HG03354 (cell line): ENCODE measurements around the gene GP1BB.

Experiments
- ATAC-seq: cut with Tn5 transposase; IDR thresholded peaks from one replicate; pipeline ENCODE4 v1.9.1; 2021; ENCODE audit warnings: mild to moderate bottlenecking; ENCODE audit not compliant: unreplicated experiment, poor library complexity, severe bottlenecking

The GP1BB gene

DNA sequence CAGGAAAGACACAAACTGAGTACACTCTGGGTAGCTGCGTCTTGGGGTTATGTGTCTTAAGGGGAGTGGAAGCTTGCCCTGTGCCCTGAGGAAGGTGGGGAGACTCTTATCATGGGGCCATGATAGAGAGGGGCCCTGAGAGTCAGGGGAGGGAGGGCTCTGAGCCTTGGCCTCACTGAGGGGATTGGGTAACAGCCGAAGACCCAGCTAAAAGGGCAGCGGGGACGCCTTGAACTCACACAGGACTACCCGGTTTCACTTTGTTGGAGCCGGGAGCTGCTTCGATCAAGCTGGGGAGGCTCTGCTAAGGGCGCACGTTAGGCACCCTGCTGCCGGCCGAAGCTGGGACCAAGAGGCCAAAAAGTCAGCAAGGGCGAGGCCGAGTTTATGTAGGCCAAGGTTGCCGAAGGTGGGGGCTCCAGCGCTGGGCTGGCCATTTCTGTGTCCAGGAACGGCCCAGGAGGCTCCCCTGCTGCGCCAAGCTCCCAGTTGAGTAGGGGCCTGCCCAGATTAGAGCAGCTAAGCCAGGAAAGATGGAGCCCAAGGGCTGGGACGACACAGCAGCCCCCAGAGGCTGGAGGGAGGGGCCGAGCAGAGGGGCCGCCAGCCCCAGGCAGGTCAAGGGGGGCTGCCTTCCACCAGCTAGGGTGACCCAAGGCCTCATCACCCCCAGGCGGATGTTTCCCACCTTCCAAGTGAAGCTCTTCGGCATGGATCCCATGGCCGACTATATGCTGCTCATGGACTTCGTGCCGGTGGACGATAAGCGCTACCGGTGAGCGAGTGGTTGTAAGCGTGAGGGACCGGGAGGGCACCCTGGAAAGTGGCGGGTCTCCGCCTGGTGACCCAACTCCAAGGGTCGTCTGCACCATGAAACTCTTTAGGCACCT is 39.5 kb downstream of the GP1BB start:
- ATAC-seq = no peak

DNA sequence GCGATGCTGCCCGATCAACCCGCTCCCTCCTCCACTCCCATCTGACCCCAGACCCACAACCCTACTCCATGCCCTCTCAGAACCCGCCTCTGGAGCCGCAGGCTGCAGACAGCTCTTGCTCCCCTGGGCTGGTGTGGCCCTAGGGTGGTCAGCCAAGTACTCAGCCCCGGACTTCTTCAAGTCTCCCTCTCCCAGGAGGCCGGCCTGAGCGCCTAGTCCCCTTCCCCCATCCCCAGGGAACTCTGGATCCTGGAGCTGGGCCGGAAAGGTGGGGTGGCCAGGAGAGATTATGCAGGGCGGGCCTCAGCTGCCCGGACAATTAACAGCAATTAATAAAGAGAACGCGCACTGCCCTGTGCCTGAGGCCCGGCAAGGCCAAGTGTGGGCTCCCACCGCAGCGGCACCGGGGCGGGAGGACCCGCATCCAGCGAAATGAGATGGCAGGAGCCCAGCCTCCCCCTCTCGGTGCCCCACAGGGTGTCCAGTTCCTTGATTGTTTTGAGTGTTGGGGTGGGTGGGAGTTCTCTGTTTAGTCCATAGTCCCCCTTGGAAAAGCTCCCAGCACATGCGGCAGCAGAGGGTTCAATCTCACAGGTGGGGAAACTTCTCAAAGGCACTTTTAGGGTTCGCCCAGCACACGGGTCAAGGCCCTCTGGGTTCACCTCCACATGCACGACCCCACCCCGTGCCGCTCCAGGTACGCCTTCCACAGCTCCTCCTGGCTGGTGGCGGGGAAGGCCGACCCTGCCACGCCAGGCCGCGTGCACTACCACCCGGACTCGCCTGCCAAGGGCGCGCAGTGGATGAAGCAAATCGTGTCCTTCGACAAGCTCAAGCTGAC is 40.3 kb downstream of the GP1BB start:
- no peak for ATAC-seq

DNA sequence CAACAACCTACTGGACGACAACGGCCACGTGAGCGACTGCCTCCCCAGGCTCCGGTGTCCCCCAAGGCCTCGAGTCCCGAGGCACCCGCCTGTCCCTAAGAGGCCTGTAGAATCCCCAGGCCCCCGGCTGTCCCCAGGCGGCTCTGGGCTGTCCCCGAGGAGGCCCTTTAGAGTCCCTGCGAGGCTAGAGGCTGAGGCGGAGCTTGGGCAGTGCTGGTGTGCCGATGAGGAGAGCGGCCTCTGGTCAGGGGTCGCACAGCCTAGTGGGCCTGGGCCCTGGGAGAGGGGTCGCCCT is 40.9 kb downstream of the GP1BB start:
- no peak for ATAC-seq

DNA sequence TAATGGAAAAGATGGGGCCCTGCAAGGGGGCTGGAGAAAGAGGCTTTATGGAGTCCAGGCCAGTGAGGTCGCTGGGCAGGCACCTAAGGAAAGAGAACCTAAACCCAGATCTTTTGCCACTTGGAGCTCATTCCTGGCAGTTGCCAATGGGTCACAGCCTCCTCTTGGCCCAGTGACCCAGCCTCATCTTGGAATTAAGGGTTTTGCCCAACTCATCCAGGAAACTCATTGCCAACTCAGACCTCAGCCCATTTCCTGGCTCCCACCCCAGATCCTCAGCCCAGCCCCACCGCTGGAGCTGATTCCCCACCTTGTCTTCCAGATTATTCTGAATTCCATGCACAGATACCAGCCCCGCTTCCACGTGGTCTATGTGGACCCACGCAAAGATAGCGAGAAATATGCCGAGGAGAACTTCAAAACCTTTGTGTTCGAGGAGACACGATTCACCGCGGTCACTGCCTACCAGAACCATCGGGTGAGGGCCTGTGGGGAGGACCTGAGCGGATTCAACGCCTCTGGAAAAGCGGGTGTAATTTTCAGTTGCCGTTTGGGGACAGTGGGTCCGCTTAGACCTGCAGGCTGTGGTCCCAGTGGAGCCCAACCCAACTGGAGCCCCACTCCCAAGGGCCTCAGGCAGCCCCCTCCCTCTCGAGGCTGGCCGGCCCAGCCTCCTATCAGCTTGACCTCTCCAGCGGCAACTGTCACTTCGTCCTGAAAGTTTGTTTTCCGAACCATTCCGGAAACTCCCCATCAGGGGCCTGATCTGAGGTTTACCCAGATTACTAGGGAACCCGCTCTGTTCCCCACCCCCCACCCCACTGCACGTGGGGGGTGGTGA is 41.5 kb downstream of the GP1BB start:
- ATAC-seq = no peak

DNA sequence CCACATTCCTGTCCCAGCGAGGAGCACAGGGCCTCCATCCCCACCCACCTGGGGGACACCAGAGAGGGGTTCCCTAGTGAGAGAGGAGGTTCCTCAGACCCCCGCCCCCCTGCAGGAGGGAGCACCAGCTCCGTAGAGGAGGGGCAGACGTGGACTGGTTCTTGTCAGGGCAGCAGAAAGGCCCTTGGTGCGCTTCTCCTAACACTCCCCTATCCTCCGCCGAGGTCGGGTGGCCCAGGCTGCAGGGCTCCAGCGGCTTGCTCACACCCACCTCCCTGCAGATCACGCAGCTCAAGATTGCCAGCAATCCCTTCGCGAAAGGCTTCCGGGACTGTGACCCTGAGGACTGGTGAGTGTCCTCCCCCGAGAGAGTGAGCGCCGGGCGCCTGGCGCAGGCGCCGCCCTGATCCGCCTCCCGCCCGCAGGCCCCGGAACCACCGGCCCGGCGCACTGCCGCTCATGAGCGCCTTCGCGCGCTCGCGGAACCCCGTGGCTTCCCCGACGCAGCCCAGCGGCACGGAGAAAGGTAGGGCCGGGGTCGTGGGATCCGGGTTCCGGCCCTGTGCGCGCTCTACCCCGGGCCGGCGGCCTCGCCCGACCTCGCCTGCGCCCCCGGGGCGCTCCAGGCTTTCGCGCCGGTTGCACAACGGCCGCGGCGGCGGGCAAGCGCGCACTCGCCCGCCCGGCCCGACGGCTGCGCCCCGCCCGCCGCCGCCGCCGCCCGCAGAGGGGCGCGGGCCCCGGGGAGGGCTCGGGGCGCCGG is 42.3 kb downstream of the GP1BB start:
- no peak for ATAC-seq

DNA sequence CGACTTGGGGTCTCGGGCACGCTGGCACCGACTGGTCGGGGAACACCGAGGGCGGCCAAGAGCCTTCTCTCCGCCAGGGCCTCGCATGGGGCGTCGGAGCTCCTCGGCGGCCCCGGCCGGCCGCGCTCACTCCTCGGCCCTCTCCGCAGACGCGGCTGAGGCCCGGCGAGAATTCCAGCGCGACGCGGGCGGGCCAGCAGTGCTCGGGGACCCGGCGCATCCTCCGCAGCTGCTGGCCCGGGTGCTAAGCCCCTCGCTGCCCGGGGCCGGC is 42.8 kb downstream of the GP1BB start:
- ATAC-seq = no peak

DNA sequence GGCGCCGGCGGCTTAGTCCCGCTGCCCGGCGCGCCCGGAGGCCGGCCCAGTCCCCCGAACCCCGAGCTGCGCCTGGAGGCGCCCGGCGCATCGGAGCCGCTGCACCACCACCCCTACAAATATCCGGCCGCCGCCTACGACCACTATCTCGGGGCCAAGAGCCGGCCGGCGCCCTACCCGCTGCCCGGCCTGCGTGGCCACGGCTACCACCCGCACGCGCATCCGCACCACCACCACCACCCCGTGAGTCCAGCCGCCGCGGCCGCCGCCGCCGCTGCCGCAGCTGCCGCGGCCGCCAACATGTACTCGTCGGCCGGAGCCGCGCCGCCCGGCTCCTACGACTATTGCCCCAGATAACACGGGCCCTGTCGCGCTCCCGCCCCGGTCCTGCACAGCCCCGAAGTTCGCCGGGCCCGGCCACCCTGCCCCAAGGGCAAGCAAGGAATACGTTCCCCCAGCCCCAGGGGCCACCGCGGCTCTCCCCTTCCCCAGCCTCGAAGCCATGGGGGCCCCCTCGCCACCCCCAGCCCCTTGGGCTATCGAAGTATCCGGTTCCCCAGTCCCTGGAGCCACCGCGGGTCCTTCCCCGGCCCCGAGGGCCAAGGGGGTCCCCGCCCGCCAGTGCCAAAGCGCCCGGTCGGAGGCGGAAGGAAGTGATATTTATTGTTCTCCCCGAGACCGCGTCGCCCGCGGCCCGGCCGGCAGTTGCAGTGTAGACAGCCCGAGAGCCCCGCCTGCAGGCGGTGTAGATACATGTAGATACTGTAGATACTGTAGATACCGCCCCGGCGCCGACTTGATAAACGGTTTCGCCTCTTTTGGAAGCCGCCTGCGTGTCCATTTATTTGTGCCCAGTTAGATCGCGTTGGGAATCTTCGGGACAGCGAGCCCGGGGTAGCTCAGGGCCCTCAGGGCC is 43.4 kb downstream of the GP1BB start:
- ATAC-seq = no peak

DNA sequence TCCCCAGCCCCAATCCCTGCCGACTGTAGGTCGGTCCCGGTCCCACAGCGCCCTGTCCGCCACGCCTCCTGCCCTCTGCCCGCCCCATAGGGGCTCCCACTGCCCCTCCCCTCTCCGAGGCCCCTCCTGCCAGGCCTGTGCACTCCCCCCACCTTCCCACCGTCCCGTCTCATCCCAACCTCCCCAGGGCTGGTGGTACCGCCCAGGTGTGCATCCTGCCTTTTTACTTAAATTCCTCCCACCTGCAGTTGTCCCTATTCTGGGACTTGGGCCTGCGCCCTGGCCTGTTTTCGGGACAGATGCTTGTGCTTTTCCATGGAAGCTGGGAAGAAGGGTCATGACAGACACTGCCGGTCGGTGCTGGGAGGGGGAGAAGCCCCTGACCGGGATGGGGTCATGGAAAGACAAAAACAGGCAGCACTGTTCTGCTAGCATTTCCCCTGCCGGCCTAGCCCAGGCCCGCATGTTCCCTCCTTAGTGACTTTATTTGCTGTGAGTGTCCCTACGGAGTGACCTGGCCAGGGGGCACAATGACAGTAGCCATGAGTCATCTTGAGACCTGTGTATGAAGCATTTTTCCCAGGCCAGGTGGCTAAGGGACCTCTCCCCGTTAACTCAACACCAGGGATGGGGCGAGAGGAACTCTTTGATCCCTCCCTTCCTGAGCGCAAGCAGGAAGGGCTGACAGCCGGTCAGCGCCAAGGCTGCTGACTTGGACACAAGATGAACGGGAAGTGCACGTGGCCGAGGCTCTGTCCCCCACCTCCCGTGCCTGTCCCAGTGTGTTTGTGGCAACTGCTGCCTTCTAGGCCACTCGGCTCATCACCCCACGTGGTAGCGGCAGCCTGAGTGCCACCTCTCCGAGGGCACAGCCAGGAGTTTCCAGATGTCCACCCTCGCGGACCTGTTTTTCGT is 44.3 kb downstream of the GP1BB start:
- ATAC-seq = no peak

DNA sequence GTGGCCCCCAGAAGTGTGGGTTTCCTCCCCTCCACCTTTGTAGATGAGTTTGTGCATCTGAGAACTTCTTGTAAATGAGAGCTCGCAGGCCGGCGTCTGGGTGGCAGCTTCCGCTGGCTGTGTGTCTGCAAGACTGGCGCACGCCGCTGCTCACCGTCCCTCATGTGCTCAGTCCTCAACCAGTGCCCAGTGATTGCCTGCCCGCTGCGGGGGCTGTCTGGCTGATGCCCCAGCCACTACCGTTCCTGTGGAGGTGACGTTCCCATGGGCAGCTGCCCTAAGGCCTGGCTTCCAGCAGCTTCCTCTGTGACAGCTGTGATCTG is 46.0 kb downstream of the GP1BB start:
- no peak for ATAC-seq

DNA sequence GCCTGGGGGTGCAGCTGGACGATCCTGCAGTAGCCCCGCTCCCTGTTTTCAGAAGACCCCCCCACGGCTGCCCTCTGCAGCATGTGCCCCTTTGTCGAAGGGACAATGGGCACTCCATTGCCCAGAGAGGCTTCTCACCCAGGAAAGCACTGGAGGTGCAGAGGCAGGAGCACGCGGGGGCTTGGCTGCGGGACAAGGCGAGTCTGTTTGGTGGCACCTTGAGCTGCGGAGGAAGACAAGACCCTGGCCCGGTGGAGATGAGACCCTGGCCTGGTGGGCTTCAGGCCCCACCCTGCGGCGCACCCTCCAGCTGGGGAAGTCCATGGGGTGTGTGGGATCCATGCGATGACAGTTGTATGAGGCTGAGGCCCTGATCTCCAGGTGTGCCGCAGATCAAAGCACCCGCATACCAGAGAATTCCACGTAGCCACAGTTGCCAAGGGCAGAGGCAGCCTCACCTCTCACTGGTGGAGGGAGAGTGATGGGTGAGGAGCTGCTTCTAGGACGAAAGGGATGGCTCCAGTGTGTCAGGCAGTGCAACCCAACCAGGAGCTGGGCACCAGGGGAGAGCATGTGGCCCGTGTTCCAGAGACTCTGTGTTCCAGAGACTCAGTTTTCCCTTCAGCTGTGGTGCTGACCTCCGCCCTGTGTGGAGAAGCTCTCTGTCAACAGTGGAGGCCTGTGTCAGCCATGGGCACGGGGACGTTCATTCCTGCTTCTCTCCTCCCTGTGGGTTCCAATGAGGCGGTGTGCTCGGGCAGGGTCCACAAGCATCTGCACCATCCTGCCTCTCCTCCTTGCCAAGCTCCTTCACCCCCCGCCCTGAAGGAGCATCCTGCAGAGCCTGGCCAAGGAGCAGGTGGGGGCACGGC is 47.2 kb downstream of the GP1BB start:
- no peak for ATAC-seq

DNA sequence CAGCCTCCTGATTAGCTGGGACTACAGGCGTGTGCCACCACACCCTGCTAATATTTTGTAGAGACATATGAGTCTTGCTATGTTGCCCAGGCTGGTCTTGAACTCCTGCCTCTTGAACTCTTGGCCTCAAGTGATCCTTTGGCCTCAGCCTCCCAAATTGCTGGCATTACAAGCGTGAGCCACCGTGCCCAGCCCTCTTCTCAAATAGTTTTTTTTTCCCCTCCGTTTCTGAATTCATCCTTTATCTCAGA is 49.0 kb downstream of the GP1BB start:
- ATAC-seq = no peak

DNA sequence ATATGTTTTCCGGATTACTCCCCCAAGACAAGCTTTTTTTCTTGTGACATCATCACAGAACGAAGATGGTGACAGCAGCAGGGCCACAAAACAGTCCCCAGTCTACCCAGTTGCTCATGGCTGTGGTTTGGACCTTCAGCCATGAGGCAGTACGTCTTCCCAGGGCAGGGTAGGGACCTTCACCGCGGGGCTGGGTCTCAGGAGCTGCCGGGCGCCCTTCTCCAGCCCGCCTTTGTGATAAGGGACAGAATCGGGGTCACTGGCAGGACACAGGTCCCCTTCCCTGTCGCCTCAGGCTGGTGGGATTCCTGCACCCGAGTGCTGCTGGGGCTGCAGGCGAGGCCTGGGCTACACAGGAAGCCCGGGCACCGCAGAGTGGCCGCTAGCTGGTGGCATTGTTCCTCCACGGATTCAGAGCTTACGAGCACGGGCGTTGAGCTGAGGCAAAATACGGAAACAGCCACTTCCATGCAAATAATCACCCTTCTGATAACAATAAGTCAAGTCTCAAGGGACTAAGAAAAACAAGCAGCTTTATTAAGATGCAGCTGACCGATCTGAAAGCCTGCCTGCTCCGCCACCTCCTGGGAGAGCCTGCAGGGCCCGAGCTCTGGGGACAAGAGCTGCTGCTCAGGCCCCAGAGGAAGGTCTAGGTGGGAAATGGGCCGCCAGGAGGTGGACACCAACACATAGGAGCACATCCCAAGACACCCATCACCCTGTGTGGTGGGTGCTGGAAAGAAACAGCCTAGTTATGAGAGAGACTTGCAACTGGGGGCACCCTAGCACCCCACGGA is 49.5 kb downstream of the GP1BB start:
- peak; percentile 81 for ATAC-seq

DNA sequence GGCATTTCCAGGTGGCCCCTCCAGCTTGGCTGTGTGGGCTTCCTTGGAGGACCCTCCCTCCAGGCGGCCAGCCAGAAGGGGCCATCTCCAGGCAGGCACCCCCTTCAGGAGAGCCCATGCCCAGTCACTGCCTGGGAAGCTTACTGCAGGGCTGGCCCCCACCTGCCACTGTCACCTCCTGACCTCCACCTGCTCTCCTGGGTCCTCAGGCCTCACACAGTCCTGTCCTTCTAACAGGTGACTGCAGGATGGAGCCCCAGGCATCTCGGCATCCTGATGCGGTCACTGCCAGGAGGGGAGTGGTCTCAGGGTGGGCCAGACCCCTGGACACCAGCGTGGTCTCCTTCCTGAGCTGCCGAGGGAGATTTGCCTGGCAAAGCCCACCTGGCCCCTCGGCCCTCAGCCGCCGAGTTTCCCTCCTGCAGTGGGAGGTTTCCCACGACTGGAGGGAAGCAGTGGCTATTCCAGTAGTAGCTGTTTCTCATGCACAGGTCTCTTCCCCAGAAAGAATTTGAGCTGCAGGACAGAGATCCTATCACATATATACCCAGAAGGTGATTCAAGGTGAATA is 50.2 kb downstream of the GP1BB start:
- no peak for ATAC-seq
